Peyer's patch (tissue), 4 donors: ENCODE data around the gene AP5S1. TPM values are rescaled to one million over a fixed set of nuclear protein-coding genes. Genes with fewer than 3 reads are reported as not detected.
A peak's percentile ranks its signal among the peaks of the same experiment; 100 is the strongest.

Experiments used
- DNase-seq, 3 donors: peaks; one replicate each; pipeline ENCODE4 v3.0.0-alpha.2; 2017 to 2019
- H3K27ac ChIP-seq, 4 donors: fragments of 200-600 bp; sonication (generic); one replicate each; pipeline ENCODE4 v1.5.1; 2016 to 2019
- H3K27me3 ChIP-seq, 2 donors: fragments of 200-600 bp; sonication (generic); one replicate each; pipeline ENCODE4 v1.5.1; 2019
- H3K36me3 ChIP-seq, 3 donors: fragments of 200-600 bp; sonication (generic); one replicate each; pipeline ENCODE4 v1.5.1; 2016 to 2019
- H3K4me1 ChIP-seq, 4 donors: fragments of 200-600 bp; sonication (generic); one replicate each; pipeline ENCODE4 v1.5.1; 2016 to 2019
- H3K4me3 ChIP-seq, 4 donors: fragments of 200-600 bp; sonication (generic); 1 replicate in 3 of 4; 2 replicates in 1 of 4; pipeline ENCODE4 v1.5.1; 2016 to 2019; ENCODE audit warnings: mild to moderate bottlenecking in 1 of 4
- H3K9me3 ChIP-seq, 4 donors: fragments of 200-600 bp; sonication (generic); one replicate each; pipeline ENCODE4 v1.5.1; 2016 to 2019; ENCODE audit warnings: mild to moderate bottlenecking in 1 of 4
- POLR2A ChIP-seq, 2 donors: fragments of 450-650 bp; IDR thresholded peaks; one replicate each; pipeline ENCODE4 v1.5.1; 2017; ENCODE audit warnings: antibody characterized with exemption in 2 of 2, mild to moderate bottlenecking in 2 of 2, moderate library complexity in 2 of 2
- total RNA-seq, 4 donors: library from RNA; depleted of rRNA; stranded (reverse); fragments of >200 nt; gene quantifications; one replicate each; pipeline ENCODE4 v1.1.0, GENCODE V29; 2016
- TF ChIP-seq, protein P1 (sequence below), 6 experiments: fragments of 450-650 bp in 4 of 6; fragments of 200-600 bp in 2 of 6; sonication (generic) in 1 of 6; IDR thresholded peaks; one replicate each; pipeline ENCODE4 v1.5.1; 2017 to 2019; ENCODE audit warnings: antibody characterized with exemption in 6 of 6, mild to moderate bottlenecking in 3 of 6, moderate library complexity in 1 of 6

Gene AP5S1
- total RNA-seq, 4 donors from 2014 or later, result 11.6 to 26.4 (median 22.5) TPM

DNA sequence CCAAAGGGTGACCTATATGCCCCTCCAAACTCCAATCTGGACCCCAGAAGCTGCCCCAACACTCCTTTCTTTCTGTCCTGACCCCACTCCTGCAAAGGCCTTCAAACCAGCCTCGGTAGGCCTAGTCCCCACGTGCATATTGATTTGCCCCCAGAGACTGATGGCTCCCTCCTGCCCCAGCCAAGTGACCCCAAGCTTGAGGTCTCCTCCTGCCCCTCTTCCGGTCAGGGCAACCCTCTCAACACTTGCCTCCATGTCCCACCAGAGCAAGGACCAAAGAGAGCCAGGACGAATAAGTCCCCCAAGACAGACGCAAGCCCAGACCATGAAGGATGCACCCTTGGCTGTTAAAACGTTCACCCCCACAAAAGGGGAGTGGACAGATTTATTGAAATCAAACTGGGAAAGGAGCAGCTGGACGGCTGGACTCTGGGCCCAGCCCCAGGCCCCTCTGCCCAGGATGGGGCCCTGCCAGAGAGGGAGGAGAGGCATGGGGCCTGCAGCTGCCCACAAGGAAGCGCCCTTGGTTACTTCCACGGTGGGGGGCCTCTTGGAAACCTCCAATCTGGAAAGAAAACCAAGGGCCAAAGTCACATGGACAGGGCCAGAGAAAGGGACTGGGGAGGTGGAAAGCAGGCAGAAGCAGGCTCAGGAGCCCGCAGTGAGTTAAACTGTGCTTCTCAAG is 36.7 kb upstream of the AP5S1 start:
- DNase-seq, result no peak
- Histone ChIP-seq H3K36me3 (peaks cover 0 to 11% (median 0%) of the 10 kb centered on the region in 3 donors), H3K27ac (no peak overlapping the region), H3K27me3 (no peaks in the 10 kb centered on the region), H3K4me1 (peaks cover 3 to 63% (median 14%) of the 10 kb centered on the region in 4 donors), H3K9me3 (no peaks in the 10 kb centered on the region), H3K4me3 (no peak overlapping the region)
- no peak for TF ChIP-seq POLR2A (IDR thresholded peaks at IDR 0.05)
- TF ChIP-seq, protein P1, sequence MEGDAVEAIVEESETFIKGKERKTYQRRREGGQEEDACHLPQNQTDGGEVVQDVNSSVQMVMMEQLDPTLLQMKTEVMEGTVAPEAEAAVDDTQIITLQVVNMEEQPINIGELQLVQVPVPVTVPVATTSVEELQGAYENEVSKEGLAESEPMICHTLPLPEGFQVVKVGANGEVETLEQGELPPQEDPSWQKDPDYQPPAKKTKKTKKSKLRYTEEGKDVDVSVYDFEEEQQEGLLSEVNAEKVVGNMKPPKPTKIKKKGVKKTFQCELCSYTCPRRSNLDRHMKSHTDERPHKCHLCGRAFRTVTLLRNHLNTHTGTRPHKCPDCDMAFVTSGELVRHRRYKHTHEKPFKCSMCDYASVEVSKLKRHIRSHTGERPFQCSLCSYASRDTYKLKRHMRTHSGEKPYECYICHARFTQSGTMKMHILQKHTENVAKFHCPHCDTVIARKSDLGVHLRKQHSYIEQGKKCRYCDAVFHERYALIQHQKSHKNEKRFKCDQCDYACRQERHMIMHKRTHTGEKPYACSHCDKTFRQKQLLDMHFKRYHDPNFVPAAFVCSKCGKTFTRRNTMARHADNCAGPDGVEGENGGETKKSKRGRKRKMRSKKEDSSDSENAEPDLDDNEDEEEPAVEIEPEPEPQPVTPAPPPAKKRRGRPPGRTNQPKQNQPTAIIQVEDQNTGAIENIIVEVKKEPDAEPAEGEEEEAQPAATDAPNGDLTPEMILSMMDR (IDR thresholded peaks at IDR 0.05), result no peak

DNA sequence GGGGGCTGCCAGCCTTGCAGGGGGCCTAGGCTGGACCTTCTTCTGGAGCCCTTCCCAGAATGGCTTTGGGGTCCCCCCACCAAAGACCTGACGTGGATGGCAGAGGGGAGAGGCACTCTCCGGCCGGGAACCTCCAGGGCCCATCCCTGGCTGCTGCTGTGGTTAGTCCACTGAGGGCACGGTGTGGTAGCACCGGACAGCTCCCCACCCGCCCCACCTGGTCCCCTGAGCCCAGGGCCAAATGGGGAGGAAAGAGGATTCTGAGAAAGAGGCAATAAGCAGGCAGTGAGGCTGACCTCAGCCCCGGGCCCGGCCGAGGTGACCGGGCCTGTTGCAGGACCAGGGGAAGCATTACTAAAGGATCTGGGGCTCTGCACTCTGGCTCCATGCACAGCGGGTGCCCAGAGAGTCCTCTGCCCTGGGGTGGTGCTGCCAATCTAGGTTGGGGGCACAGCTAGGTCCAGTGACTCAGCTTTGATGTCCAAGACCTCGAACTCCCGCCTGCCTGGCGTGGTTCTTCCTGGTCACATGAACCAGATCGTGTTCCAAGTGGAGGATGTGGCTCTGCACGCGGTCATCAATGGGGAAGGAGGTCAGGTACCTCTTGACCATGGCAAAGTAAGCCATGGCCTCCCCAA is 36.0 kb upstream of the AP5S1 start:
- Histone ChIP-seq H3K4me3 (peak overlapping the region in 1 of 4 donors; percentile 79), H3K4me1 (peaks cover 3 to 66% (median 14%) of the 10 kb centered on the region in 4 donors), H3K36me3 (peaks cover 0 to 11% (median 0%) of the 10 kb centered on the region in 3 donors), H3K27me3 (no peaks in the 10 kb centered on the region), H3K27ac (no peak overlapping the region), H3K9me3 (no peaks in the 10 kb centered on the region)
- no peak for TF ChIP-seq POLR2A (IDR thresholded peaks at IDR 0.05)
- TF ChIP-seq, protein P1 (IDR thresholded peaks at IDR 0.05), result no peak
- no peak for DNase-seq

DNA sequence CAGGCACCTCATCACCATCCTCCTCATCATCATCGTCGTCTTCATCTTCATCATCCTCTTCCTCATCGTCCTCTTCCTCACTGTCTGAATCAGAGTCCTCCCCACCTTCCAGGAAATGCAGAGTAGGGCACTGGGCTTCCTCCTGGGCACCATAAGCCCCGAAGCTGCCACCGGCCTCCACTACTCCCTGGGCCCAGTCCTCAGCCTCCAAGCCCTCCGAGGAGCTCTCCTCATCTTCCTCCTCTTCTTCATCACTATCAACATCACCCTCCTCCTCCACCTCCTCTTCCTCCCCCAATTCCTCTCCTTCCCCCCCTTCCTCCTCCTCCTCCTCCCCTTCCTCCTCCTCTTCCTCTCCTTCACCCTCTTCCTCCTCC is 35.5 kb upstream of the AP5S1 start:
- Histone ChIP-seq H3K27ac (no peak overlapping the region), H3K36me3 (peaks cover 0 to 11% (median 0%) of the 10 kb centered on the region in 3 donors), H3K9me3 (no peaks in the 10 kb centered on the region), H3K4me1 (peaks cover 3 to 66% (median 14%) of the 10 kb centered on the region in 4 donors), H3K4me3 (peak overlapping the region in 2 of 4 donors; percentile 77 to 79), H3K27me3 (no peaks in the 10 kb centered on the region)
- no peak for DNase-seq
- TF ChIP-seq POLR2A (IDR thresholded peaks at IDR 0.05), result no peak
- TF ChIP-seq, protein P1 (IDR thresholded peaks at IDR 0.05), result no peak

DNA sequence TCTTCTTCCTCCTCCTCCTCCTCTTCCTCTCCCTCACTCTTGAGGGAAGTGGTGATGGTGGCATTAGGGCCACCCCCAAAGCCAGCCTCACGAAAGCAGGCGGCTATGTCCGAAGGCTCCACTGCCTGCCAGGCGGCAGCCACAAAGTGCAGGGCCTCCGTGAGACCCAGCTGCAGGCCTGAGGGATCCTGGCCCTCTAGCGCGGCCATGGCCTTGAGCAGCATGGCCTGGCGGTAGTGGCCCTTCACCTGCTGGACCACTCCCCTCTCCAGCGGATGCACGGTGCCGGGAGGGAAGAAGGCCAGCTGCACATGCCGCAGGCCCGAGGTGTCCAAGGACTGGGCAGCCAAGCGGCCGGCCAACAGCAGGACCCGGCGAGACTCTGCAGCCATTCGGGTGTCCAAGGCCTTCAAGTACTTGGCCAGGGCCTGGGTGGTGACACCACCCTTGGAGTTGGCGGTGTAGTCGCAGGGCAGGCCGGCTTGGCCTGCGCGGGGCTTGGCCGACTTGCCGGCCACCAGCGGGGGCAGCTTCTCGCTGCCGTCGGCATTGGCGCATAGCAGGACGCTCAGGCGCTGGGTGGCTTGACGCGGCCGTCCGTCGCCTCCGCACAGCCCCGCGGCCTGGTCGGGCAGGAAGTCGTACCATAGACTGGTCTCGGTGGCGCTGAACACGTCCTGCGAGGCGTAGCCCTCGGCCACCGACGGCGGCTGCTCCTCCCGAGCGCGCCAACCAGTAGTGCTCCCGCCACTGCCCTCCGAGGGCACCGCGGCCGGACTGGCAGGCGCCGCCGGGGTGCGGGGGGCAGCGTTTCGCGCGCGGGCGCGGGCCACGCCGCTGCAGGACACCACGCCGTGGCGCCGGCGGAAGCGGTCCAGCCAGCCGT is 34.9 kb upstream of the AP5S1 start:
- Histone ChIP-seq H3K9me3 (no peaks in the 10 kb centered on the region), H3K4me3 (peak overlapping the region; percentile 44 to 79 (median 62)), H3K27me3 (no peaks in the 10 kb centered on the region), H3K27ac (peak overlapping the region; percentile 70 to 87 (median 80)), H3K4me1 (peaks cover 3 to 66% (median 14%) of the 10 kb centered on the region in 4 donors), H3K36me3 (peaks cover 0 to 11% (median 0%) of the 10 kb centered on the region in 3 donors)
- DNase-seq, result no peak
- no peak for TF ChIP-seq POLR2A (IDR thresholded peaks at IDR 0.05)
- TF ChIP-seq, protein P1 (IDR thresholded peaks at IDR 0.05), result no peak

DNA sequence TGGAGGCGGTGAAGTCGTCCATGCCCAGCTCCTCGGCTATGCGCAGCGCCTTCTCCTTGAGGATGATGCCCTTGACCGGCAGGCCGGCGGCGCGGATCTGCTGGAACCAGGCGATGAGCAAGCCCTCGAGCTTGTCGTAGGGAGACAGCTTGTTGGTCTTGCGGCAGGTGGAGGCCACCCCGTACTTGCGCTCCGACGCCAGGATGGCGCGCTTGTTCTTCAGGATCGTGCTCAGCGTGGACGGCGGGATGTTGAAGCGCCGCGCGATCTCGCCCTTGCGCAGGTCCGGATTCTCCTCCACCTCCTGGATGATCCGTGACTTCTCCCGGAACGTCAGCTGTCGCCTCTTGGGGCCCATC is 34.2 kb upstream of the AP5S1 start:
- peak; percentile 40 to 76 (median 69) for DNase-seq
- peaks cover 0 to 11% (median 0%) of the 10 kb centered on the region in 3 donors for H3K36me3 ChIP-seq
- H3K4me1 ChIP-seq, result peaks cover under 1 to 61% (median 12%) of the 10 kb centered on the region in 4 donors
- H3K9me3 ChIP-seq, result no peaks in the 10 kb centered on the region
- H3K27ac ChIP-seq, result peak overlapping the region; percentile 70 to 87 (median 80)
- H3K27me3 ChIP-seq, result no peaks in the 10 kb centered on the region
- TF ChIP-seq POLR2A (IDR thresholded peaks at IDR 0.05), result no peak
- TF ChIP-seq, protein P1 (IDR thresholded peaks at IDR 0.05), result peak in 1 of 6 experiments; percentile 2
- peak overlapping the region; percentile 44 to 79 (median 62) for H3K4me3 ChIP-seq
